Endothelial cell (in vitro differentiated cells): ENCODE measurements around the gene C12orf75. TPM values are rescaled to one million over a fixed set of nuclear protein-coding genes. Genes with fewer than 3 reads are reported as not detected.

Experiments
- DNase-seq: peaks from one replicate; pipeline ENCODE4 v3.0.0; 2021; ENCODE audit warnings: low spot score
- H3K27ac Mint-ChIP-seq: one replicate; pipeline ENCODE4 v1.8.0; 2021; ENCODE audit warnings: mixed read lengths, inconsistent platforms; ENCODE audit not compliant: unreplicated experiment
- H3K27me3 Mint-ChIP-seq: one replicate; pipeline ENCODE4 v1.8.0; 2021; ENCODE audit warnings: mild to moderate bottlenecking, moderate library complexity, mixed read lengths, inconsistent platforms; ENCODE audit not compliant: unreplicated experiment
- H3K36me3 Mint-ChIP-seq: one replicate; pipeline ENCODE4 v1.8.0; 2021; ENCODE audit warnings: mild to moderate bottlenecking, low read depth, mixed read lengths, inconsistent platforms; ENCODE audit not compliant: unreplicated experiment
- H3K4me1 Mint-ChIP-seq: one replicate; pipeline ENCODE4 v1.8.0; 2021; ENCODE audit warnings: mild to moderate bottlenecking, mixed read lengths, inconsistent platforms; ENCODE audit not compliant: unreplicated experiment
- H3K4me3 Mint-ChIP-seq: one replicate; pipeline ENCODE4 v1.8.0; 2021; ENCODE audit warnings: mild to moderate bottlenecking, mixed read lengths, inconsistent platforms; ENCODE audit not compliant: unreplicated experiment
- H3K9me3 Mint-ChIP-seq: one replicate; pipeline ENCODE4 v1.8.0; 2021; ENCODE audit warnings: mixed read lengths, inconsistent platforms; ENCODE audit not compliant: unreplicated experiment
- CTCF ChIP-seq: fragments of 200-600 bp; sonication (generic); IDR thresholded peaks from one replicate; pipeline ENCODE4 v1.5.0; 2021; ENCODE audit warnings: antibody characterized with exemption; ENCODE audit not compliant: unreplicated experiment
- total RNA-seq: library from RNA; stranded (reverse); fragmentation: NEBNext Ultra II Directional; extraction: Animal tissue kit (Norgen Biotek cat#: 25700); gene quantifications from one replicate; pipeline ENCODE4 v1.2.1, GENCODE V29; 2021; ENCODE audit not compliant: unreplicated experiment

Gene C12orf75
- total RNA-seq, 1 donor from 2014 or later = 24.0 TPM

- Mint-ChIP-seq H3K27me3 (no peaks in the 10 kb centered on the region), H3K4me1 (peaks cover under 1% of the 10 kb centered on the region), H3K9me3 (no peaks in the 10 kb centered on the region), H3K36me3 (no peaks in the 10 kb centered on the region), H3K27ac (no peak overlapping the region), H3K4me3 (no peak overlapping the region)
- no peak for DNase-seq
- TF ChIP-seq CTCF = no peak
Observed at GRCh38 chr12:105398930-105399329, 68.4 kb downstream of the C12orf75 start.

GRCh38 chr12:105399428-105400081 lies 69.1 kb downstream of the C12orf75 start:
- Mint-ChIP-seq H3K4me1 (no peaks in the 10 kb centered on the region), H3K36me3 (peaks cover 4% of the 10 kb centered on the region), H3K27ac (no peak overlapping the region), H3K9me3 (no peaks in the 10 kb centered on the region), H3K27me3 (no peaks in the 10 kb centered on the region), H3K4me3 (peak overlapping the region; percentile 77)
- no peak for DNase-seq
- TF ChIP-seq CTCF = no peak

GRCh38 chr12:105400227-105400626 lies 69.7 kb downstream of the C12orf75 start:
- Mint-ChIP-seq H3K4me3 (no peak overlapping the region), H3K36me3 (peaks cover 5% of the 10 kb centered on the region), H3K27ac (no peak overlapping the region), H3K9me3 (no peaks in the 10 kb centered on the region), H3K4me1 (no peaks in the 10 kb centered on the region), H3K27me3 (no peaks in the 10 kb centered on the region)
- TF ChIP-seq CTCF = no peak
- no peak for DNase-seq

GRCh38 chr12:105401198-105401597 lies 70.7 kb downstream of the C12orf75 start:
- Mint-ChIP-seq H3K4me3 (no peak overlapping the region), H3K27me3 (no peaks in the 10 kb centered on the region), H3K36me3 (peaks cover 5% of the 10 kb centered on the region), H3K9me3 (no peaks in the 10 kb centered on the region), H3K4me1 (no peaks in the 10 kb centered on the region), H3K27ac (no peak overlapping the region)
- no peak for DNase-seq
- TF ChIP-seq CTCF = no peak

- no peaks in the 10 kb centered on the region for H3K9me3 Mint-ChIP-seq
- H3K4me3 Mint-ChIP-seq = no peak overlapping the region
- no peak overlapping the region for H3K27ac Mint-ChIP-seq
- peaks cover 5% of the 10 kb centered on the region for H3K36me3 Mint-ChIP-seq
- no peaks in the 10 kb centered on the region for H3K27me3 Mint-ChIP-seq
- TF ChIP-seq CTCF = no peak
- H3K4me1 Mint-ChIP-seq = no peaks in the 10 kb centered on the region
- DNase-seq = no peak
Observed at GRCh38 chr12:105402366-105402765, 71.9 kb downstream of the C12orf75 start.
